Ovary (tissue), 3 donors: Measurements from ENCODE around the gene PRPF38A.

Source experiments
- CTCF ChIP-seq, 3 donors: fragments of 450-650 bp in 2 of 3; fragments of 200-600 bp in 1 of 3; IDR thresholded peaks; one replicate each; pipeline versions ENCODE4 v1.5.1 to v1.8.0; 2016 to 2022; ENCODE audit warnings: antibody characterized with exemption in 3 of 3, mild to moderate bottlenecking in 1 of 3
- EP300 ChIP-seq: sonication (generic); formaldehyde crosslinking; IDR thresholded peaks from one replicate; pipeline ENCODE4 v1.6.1; 2017; ENCODE audit warnings: antibody characterized with exemption
- POLR2A ChIP-seq: fragments of 450-650 bp; IDR thresholded peaks from one replicate; pipeline ENCODE4 v1.6.1; 2017; ENCODE audit warnings: antibody characterized with exemption, mild to moderate bottlenecking, moderate library complexity
- donor health status: DM: no; HTN: no; CAD: no.

- TF ChIP-seq CTCF (IDR thresholded peaks at IDR 0.05): no peak
- TF ChIP-seq POLR2A: no peak
- TF ChIP-seq EP300: no peak
Observed at GRCh38 chr1:52427152-52427551, 22.8 kb downstream of the PRPF38A start.
